ENCODE results near the gene TSHZ3.

GRCh38 chr19:31292639-31293185 is 56.5 kb downstream of the TSHZ3 start:
- no peak for TF ChIP-seq CTCF (IDR thresholded peaks at IDR 0.05; ENCODE audit: low read depth, low read length)
- no peak for TF ChIP-seq POLR2A (IDR thresholded peaks at IDR 0.05; ENCODE audit: extremely low read depth, insufficient read length)
